ENCODE results near the gene DGKB.

DNA sequence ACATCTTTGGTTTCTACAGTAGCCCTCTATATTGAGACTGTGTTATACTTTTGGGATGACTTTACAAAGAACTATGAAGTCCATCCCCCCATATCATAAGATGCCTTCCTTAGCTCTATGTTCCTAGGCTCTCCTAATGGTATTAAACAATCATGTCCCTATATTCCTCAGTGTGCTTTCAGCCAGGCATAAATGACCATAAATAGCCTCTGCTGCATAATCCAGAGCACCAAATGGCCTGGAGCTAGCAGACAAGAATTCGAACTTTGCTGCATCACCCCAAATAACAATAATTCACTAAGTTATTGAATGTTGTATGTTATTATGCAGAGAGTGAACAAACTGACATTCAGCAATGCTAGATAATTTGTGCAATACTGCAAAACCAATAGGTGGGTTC is 405.2 kb downstream of the DGKB start:
- no peak for TF ChIP-seq CTCF (IDR thresholded peaks at IDR 0.05; ENCODE audit: insufficient read depth, low read length)
- TF ChIP-seq, protein P1, sequence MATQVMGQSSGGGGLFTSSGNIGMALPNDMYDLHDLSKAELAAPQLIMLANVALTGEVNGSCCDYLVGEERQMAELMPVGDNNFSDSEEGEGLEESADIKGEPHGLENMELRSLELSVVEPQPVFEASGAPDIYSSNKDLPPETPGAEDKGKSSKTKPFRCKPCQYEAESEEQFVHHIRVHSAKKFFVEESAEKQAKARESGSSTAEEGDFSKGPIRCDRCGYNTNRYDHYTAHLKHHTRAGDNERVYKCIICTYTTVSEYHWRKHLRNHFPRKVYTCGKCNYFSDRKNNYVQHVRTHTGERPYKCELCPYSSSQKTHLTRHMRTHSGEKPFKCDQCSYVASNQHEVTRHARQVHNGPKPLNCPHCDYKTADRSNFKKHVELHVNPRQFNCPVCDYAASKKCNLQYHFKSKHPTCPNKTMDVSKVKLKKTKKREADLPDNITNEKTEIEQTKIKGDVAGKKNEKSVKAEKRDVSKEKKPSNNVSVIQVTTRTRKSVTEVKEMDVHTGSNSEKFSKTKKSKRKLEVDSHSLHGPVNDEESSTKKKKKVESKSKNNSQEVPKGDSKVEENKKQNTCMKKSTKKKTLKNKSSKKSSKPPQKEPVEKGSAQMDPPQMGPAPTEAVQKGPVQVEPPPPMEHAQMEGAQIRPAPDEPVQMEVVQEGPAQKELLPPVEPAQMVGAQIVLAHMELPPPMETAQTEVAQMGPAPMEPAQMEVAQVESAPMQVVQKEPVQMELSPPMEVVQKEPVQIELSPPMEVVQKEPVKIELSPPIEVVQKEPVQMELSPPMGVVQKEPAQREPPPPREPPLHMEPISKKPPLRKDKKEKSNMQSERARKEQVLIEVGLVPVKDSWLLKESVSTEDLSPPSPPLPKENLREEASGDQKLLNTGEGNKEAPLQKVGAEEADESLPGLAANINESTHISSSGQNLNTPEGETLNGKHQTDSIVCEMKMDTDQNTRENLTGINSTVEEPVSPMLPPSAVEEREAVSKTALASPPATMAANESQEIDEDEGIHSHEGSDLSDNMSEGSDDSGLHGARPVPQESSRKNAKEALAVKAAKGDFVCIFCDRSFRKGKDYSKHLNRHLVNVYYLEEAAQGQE (IDR thresholded peaks at IDR 0.05; ENCODE audit: insufficient replicate concordance, low read depth) = no peak
- no peak for TF ChIP-seq POLR2AphosphoS5 (IDR thresholded peaks at IDR 0.05; ENCODE audit: low read depth)
